ENCODE measurements around the gene PLXDC2.

DNA sequence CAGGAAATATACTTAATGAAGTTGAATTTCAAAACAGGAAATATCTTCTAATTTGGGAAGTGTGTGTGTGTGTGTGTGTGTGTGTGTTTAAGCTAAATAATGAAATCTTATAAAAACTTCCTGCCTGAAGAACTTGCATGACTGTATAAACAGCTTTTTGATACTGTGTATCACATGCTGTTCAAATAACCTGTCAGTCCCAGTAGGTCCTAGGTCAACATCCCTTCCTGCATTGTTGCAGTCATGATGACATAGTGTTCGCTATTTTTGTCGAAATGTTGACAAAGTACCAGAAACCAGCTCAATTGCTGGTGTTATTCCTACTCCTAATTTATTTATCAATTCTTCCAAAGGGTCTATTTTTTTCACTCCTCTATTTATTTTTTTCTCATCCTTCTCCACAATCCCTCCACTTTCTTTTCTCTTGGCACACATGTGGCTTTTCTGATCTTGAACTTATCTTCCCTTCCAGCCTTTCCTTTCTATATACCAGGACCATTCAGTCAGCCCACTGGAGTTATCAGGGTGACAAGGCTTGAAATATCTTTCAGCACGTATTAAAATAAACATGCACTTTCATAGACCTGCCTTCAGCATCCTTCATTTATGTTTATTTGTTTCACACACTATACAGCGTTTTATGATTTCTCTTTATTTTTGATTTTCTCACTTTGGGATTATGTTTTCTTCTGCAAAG, 115.8 kb downstream of the PLXDC2 start:
- TF ChIP-seq, protein P1, sequence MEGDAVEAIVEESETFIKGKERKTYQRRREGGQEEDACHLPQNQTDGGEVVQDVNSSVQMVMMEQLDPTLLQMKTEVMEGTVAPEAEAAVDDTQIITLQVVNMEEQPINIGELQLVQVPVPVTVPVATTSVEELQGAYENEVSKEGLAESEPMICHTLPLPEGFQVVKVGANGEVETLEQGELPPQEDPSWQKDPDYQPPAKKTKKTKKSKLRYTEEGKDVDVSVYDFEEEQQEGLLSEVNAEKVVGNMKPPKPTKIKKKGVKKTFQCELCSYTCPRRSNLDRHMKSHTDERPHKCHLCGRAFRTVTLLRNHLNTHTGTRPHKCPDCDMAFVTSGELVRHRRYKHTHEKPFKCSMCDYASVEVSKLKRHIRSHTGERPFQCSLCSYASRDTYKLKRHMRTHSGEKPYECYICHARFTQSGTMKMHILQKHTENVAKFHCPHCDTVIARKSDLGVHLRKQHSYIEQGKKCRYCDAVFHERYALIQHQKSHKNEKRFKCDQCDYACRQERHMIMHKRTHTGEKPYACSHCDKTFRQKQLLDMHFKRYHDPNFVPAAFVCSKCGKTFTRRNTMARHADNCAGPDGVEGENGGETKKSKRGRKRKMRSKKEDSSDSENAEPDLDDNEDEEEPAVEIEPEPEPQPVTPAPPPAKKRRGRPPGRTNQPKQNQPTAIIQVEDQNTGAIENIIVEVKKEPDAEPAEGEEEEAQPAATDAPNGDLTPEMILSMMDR (IDR thresholded peaks at IDR 0.05), result no peak
- no peak for TF ChIP-seq EZH2 (IDR thresholded peaks at IDR 0.05; ENCODE audit: borderline replicate concordance, insufficient read depth, low read depth, low read length, poor library complexity, severe bottlenecking)

Measured in B cell (primary cell).